ENCODE results near the gene AICDA. TPM values are rescaled to one million over a fixed set of nuclear protein-coding genes. Genes with fewer than 3 reads are reported as not detected.

Gene AICDA
- total and polyA plus RNA-seq, 10 of the 15 experiments (the other 5 are each of a cell fraction or from before 2014, with no cell fraction given) = 9.4 to 24.9 (median 16.6) TPM

DNA sequence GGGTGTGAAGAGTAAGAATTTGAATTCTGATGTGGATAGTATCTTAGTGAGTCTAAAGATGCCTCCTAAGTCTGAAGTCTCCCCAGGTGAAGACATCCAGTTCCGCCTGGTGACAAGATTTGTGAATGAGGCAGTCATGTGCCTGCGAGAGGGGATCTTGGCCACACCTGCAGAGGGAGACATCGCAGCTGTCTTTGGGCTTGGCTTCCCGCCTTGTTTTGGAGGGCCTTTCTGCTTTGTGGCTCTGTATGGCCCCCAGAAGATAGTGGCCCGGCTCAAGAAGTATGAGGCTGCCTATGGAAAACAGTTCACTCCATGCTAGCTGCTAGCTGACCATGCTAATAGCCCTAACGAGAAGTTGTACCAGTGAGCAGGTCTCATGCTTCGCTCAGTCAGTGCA, 24.6 kb upstream of the AICDA start:
- DNase-seq (ENCODE audit: low read depth, low spot score) (no peak), ATAC-seq (no peak), FAIRE-seq (no peak)
- Histone ChIP-seq H3K36me3 (ENCODE audit: control insufficient read depth in 2 of 2, insufficient read depth in 2 of 2, low read length in 1 of 2) (no peaks in the 10 kb centered on the region), H3K27ac (ENCODE audit: control insufficient read depth, insufficient read depth) (no peak overlapping the region), H4K20me1 (ENCODE audit: control insufficient read depth, insufficient read depth) (no peaks in the 10 kb centered on the region), H3K9ac (ENCODE audit: control insufficient read depth, insufficient read depth, low read length) (no peak overlapping the region), H2AFZ (ENCODE audit: control insufficient read depth, low read depth, low read length) (no peak overlapping the region), H3K4me2 (ENCODE audit: control insufficient read depth, insufficient read depth) (no peak overlapping the region), H3K4me3 (no peak overlapping the region), H3K4me1 (ENCODE audit: control insufficient read depth, insufficient read depth, low read length) (peaks cover 3% of the 10 kb centered on the region), H3K79me2 (ENCODE audit: control insufficient read depth, insufficient read depth, low read length) (no peaks in the 10 kb centered on the region), H3K27me3 (replicated peaks in 1 of 2; ENCODE audit: control insufficient read depth in 2 of 2, insufficient read depth in 2 of 2, low read length in 1 of 2) (no peaks in the 10 kb centered on the region), H3K9me3 (replicated peaks; ENCODE audit: control insufficient read depth, insufficient read depth, low read length) (no peaks in the 10 kb centered on the region; the same call in 2 of the 3 replicates)
- ChIA-PET CTCF (no interaction called here), POLR2A (no interaction called here), SMC1A (ENCODE audit: uncharacterized antibody, unreplicated experiment) (no interaction called here), RAD21 (ENCODE audit: unreplicated experiment) (no interaction called here)
- TF ChIP-seq, protein P1, sequence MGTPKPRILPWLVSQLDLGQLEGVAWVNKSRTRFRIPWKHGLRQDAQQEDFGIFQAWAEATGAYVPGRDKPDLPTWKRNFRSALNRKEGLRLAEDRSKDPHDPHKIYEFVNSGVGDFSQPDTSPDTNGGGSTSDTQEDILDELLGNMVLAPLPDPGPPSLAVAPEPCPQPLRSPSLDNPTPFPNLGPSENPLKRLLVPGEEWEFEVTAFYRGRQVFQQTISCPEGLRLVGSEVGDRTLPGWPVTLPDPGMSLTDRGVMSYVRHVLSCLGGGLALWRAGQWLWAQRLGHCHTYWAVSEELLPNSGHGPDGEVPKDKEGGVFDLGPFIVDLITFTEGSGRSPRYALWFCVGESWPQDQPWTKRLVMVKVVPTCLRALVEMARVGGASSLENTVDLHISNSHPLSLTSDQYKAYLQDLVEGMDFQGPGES (IDR thresholded peaks at IDR 0.05) = no peak
- TF ChIP-seq, protein P2, sequence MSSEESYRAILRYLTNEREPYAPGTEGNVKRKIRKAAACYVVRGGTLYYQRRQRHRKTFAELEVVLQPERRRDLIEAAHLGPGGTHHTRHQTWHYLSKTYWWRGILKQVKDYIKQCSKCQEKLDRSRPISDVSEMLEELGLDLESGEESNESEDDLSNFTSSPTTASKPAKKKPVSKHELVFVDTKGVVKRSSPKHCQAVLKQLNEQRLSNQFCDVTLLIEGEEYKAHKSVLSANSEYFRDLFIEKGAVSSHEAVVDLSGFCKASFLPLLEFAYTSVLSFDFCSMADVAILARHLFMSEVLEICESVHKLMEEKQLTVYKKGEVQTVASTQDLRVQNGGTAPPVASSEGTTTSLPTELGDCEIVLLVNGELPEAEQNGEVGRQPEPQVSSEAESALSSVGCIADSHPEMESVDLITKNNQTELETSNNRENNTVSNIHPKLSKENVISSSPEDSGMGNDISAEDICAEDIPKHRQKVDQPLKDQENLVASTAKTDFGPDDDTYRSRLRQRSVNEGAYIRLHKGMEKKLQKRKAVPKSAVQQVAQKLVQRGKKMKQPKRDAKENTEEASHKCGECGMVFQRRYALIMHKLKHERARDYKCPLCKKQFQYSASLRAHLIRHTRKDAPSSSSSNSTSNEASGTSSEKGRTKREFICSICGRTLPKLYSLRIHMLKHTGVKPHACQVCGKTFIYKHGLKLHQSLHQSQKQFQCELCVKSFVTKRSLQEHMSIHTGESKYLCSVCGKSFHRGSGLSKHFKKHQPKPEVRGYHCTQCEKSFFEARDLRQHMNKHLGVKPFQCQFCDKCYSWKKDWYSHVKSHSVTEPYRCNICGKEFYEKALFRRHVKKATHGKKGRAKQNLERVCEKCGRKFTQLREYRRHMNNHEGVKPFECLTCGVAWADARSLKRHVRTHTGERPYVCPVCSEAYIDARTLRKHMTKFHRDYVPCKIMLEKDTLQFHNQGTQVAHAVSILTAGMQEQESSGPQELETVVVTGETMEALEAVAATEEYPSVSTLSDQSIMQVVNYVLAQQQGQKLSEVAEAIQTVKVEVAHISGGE (CRISPR knock-in tag; IDR thresholded peaks at IDR 0.05) = no peak
- TF ChIP-seq NFYB (IDR thresholded peaks at IDR 0.05; ENCODE audit: insufficient read depth, low read depth, low read length) (no peak), SP1 (IDR thresholded peaks at IDR 0.05; ENCODE audit: low read depth, low read length) (no peak)
- in situ Hi-C loops (cut with MboI) = loop anchor here (25.0 kb wide), 2 partner anchors 1025 to 1675 kb away; partner anchors contain the start of genes CLEC2D, EMG1, PHB2 and PTPN6
- WGBS (ENCODE audit: insufficient coverage, insufficient replicate concordance, low lambda C conversion rate, missing lambda C conversion rate) = 98% methylated on average over 7 of the region's 7 CpGs
- intact Hi-C loops (cut with micrococcal nuclease; ENCODE audit: unreplicated experiment) = no loop called here
- BruUV-seq (replicated peaks) = no TSS peak

All from GM12878 (cell line).